NCI-H1048 (cell line): ENCODE data around the gene MAN1A1.
"Not testable (repeated sequence)": the region's sequence is repeated elsewhere in the genome, so short reads cannot be mapped to it uniquely, and the experiment has no call there.

ENCODE experiments used
- DNase-seq: peaks from one replicate; lab custom pipeline; 2025; lab: John Stamatoyannopoulos, UW

MAN1A1 gene

DNA sequence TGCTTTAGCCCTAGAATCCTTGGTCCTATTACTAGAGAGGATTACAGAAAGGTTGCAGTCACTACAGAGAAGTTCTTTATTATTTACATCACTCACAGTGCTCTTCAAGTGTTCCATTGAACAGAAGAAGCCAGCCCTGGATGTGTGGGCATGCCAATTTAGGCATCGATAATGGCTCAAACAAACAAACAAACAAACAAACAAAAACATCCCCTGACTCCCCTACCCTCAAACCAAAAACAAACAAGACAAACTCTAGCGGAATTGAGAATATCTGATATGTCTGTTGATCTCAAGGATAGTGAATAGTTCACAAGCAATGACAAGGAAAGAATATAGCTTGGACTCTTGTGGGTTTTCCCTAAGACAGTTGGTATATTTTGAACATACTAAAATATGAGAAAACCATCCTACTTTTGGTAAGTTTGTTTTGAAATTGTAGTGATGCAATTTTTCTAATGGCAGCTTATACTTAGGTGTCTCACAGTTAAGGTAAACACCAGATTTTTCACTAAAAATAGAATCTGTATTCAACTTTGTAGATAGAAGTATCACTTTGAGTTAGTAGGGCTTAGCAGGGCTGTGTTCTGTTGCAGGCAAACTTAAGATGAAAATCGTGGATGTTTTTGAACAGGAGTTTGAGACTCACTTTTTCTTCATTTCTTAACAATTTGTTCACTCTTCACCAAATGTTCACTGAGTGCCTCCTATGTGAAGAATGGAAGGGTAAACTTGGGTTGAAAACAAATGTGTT is 178.3 kb downstream of the MAN1A1 start:
- DNase-seq: no peak

DNA sequence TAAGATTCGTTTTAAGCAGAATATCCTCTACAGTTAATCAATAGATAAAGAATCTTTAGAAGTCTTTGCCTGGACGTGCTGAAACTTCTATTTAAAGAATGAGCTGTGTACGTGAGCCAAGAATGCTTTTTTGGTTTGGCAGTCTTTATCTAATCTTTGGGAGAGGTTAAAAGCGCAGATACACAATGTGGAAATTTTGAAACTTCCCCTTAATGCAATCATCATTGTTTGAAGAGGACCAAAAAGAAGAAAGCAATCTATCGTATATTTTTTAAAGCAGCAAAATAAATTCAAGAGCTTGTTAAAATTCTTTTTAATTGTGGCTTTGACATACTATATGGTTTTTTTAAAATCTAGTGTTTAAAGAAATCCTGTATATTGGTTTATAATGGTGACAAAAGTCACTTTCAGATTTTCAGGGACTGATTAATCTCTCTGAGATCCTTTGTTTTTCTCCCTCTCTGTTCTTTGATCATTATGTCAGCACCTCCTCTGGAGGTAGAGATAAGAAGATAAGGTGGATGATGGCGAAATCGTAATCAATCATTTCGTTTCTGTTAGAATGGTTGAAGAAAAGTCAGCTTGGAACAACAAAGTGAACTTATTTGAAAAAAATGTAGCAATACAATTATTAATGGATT is 179.0 kb downstream of the MAN1A1 start:
- no peak for DNase-seq

DNA sequence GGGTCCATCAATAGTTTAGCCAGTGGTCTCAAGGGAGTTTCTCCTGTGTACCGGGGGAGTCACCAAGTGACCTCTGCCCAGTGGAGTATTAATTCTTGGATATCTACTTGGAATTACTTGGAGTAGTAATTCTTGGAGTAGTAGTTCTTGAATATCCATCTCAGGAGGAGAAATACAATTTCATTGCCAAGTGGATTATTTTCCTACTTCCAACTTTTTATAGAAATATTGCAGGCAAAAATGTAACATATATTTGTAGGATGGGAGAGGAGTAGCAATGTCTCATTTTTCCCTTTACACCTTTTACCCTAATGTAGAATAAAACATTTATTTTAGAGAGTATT is 179.5 kb downstream of the MAN1A1 start:
- DNase-seq: no peak

DNA sequence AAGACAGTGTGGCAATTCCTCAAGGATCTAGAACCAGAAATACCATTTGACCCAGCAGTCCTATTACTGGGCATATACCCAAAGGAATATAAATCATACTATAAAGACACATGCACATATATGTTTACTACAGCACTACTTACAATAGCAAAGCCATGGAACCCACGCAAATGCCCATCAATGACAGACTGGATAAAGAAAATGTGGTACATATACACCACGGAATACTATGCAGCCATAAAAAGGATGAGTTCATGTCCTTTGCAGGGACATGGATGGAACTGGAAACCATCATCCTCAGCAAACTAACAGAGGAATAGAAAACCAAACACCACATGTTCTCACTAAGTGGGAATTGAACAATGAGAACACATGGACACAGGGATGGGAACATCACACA is 180.2 kb downstream of the MAN1A1 start:
- DNase-seq: not testable (repeated sequence)

DNA sequence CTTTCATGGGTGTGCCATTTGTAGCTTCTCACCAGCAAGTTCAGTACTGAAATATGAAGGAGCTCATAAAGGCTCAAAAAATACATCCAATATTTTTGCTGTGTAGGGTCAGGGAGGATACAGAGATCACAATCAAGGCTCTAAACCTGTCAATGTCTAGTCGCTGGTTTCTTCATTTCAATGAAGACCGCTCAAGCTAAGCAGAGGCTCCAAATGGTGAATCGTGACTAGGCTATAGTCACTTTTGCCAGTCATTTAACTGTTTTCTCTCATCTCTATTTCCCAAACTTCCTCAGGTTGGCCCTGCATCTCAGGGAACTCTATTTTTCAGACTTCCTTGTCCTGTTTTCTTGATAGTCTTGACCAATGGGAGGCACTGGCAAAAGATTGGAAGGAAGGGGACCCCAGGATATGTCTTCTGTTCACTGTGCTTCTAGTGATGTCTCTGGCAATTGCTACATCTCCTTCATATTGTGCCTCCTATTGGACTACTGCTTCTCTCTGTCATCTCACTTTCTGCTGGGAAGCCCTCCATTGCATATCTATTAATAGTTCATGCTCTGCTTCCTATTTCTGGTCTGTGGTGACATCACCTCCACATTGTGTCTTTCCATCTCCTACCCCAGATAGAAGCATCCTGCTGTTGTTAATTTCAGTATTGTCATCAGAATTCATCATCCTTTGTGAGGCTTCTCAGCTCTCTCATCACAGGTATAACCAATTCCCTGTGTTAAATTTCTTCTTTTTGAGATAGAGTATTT is 183.4 kb downstream of the MAN1A1 start:
- DNase-seq: no peak

DNA sequence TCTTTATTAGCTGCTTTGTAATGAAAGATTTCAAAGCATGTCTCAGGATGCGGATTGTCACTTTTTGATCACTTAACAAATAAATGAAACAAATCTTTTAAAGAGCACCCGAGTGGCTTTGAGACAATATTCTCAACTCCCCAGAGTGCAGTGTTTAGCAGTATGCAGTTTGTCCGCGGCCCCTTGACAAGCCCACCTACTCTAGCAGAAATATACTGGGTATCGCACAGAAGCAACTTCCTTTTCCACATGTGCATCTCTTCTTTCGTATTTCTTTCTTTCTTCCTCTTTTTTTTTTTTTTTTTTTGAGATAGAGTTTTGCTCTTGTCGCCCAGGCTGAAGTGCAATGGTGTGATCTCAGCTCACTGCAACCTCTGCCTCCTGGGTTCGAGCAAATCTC is 186.6 kb downstream of the MAN1A1 start:
- DNase-seq: no peak

DNA sequence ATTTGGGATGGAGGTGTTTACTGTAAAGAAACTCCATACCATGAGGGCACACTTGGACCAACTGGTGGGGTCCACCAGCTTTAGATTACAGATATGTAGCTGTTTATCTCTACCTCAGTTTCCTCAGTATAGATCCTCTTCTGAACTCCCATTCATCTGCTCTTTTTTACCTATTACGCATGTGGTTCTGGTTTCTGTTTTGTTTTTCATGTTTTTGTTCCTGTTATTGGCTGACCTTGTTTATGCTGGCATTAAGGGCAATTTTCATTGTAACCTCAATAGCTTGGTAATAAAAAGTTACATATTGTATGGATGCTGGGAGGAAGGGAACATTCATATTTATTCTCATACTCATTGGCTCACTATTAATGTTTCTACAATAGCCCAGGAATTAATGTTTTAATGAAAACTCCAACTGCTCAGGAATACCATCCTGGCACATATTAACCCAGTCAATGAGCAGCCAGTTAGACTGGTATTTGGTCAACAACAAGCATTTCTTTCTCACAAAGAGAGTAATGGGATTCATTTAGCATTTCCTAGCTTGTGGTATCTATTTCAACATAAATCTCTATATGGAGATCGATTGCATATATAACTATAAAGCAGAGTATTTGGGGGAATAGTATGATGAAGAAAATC is 187.3 kb downstream of the MAN1A1 start:
- no peak for DNase-seq

DNA sequence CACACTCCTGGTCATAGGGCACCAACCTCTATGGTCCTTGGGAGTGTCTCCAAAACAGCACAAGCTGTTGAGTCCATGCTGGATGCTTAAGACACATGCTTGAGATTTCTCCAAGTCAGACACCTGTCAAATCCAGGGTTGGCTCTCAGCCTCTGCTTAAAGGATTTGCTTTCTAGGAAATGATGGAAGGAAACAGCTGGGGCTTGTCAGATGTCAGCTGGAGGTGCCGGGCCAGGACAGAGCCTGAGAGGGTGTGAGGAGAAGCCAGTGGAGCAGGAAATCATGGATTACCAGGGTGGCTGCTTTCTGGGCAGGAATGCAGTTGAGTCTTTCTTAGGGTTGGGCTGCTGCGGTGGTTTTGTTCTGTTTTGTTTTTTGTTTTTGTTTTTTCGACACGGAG is 188.1 kb downstream of the MAN1A1 start:
- DNase-seq: no peak

DNA sequence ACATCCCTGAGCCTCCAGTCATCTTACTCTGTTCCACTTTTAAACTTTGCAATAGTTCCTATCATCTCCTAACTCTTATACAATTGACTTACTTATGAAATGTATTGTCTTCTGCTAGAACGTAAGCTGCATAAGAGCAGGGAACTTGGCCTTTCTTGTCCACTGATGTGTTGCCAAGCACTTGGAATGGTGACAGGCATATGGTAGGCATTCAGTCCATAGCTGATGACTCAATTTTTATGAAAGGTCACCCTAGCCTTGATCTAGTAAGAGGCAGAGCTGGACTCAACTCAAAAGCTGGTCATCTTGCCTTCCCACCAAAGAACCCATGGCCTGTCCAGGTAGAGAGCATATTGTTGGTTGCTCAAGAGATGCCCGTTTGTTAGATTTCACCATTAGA is 188.7 kb downstream of the MAN1A1 start:
- DNase-seq: no peak

DNA sequence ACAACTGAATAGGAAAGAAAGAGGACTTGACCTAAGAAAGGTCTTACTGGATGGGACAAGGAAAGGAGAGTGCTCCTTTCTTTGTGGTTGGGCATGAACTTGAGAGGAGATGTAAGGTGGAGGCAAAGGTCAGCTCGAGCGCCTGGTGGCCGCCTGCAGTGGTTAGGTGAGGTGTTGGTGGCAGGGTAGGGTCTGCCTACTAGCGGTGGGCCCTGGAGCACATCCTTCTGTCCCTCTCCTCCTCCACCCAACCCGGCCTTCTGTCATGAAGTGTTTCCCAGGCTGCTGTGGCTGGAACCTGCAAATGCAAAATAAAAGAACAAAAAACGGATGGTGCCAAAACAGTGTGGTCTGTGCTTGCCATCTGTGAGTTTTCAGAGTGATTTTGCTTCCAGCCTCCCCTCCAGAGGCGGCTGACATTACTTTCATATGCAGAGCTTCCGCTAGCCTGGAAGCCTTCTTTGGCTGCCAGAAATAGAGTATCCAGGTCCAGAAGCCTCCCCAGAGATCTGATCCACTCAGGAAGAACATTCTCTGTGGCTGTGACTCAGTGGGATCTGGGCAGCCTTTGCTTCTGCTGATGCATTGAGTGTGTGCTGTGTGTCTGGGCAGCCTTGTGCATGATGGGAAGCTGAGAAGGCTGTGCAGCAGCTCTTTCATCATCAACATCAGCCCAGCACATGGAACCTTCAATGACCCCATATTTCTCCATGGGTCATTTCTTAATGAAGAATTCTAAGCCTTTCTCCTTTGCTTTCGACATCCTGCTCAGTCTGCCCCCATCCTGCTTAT is 191.3 kb downstream of the MAN1A1 start:
- no peak for DNase-seq

DNA sequence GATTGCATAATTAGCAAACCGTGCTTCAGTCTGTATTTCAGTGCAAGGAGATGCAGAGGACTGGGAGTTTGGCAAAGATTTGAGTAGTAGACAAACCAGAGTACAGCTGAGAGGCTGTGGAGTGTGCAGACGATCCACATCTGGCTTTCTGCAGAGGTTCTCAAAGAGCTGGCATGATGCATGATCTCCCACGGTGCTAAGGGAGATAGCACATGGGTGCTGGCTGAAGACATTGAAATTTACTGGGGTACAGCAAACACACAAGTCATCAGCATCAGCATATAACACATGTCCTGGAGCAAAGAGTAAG is 192.1 kb downstream of the MAN1A1 start:
- no peak for DNase-seq

DNA sequence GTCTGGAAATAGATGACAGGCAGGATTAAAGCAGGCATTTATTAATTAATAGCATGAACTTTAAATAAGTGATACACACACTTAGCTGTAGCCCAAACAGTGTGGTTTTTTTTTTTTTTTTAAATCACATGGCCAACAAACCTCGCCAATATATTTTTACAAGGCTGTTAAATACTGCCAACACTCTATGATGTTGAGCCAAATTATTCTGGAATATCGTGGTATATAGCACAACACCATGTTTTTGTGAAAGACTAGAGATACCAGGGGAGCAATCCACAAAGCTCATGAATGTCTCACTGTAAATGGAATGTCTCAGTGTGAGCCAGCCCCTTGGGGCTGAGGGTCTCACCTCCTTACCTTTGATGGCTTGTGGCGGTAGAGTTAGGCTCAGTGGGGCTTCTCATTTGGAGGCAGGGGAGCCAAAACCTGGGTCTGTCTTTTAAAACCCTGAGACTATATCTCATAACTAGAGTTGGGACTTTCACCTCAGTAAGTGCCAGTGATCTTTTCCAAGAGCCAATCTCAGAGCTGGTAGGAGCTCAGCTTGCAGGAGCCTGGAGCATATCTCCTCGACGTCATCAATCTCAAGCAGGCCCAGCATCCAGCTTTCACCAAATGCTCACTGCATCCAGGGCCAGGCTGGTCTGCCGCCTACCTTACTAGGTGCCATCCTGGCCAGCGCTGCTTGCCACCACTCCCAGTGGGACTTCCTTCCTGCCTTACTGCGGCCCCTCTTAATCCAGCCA is 192.6 kb downstream of the MAN1A1 start:
- DNase-seq: no peak

DNA sequence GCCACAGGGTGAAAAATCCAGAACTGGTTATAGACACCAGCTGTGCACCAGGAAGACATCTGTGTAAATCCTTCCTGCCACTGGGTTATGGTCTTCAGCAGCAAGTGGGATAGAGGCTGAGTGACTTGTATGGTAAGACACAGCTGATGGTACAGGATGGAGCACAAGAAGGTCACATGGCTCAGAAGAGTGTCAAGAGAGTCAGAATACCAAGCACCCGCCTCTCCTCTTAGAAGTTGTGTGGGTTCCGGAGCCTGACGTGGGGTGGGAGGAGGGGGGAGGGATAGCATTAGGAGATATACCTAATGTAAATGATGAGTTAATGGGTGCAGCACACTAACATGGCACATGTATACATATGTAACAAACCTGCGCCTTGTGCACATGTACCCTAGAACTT is 193.5 kb downstream of the MAN1A1 start:
- not testable (repeated sequence) for DNase-seq

DNA sequence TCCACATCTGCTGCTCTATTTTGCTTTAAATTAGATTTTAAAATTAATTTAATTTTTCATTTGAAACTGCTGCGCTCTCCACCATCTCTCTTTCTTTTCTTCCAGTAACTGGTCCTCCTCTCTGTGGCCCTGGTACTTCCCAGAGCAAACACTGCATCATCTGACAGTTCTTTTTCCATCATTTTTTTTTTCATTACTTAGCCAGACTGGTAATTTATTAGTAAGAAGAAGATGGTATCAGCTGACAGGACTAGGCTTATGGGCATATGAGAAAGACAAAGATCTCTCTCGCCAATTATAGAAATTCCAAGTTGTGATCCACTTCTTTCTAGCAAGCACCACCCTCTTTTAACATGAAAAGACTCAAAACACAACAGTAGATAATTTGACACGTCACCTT is 197.4 kb downstream of the MAN1A1 start:
- DNase-seq: no peak

DNA sequence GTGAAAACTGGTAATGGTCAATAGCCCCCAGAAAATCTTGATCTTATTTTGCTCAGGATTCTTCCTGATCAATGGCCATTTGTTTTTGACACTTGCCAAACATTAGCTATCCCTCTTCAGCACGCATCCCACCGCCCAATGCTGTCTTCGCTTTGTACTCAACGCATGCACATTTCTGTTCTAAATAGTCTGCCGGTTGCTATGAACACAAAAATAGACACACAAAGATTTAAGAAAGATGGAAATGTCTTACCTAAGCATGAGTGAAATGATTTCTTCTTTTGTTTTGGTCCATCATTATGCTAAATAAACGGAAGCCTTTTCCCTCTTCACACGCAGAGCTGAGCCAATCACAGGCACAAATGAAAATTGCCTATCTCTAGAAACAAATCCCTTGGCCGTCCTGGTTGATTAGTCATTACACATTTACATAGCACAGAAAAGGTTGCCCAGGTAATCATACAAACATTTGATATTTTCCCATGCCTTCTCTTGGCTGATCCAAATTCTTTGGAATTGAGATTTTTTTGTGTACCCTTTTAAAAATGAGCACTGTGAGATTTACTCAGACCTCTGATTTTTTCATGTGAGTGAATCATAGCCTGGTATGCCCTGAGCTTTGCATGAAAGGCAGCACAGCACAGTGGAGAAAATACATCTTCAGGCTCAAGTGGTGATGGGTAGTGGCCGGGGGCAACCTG is 200.6 kb downstream of the MAN1A1 start:
- no peak for DNase-seq

DNA sequence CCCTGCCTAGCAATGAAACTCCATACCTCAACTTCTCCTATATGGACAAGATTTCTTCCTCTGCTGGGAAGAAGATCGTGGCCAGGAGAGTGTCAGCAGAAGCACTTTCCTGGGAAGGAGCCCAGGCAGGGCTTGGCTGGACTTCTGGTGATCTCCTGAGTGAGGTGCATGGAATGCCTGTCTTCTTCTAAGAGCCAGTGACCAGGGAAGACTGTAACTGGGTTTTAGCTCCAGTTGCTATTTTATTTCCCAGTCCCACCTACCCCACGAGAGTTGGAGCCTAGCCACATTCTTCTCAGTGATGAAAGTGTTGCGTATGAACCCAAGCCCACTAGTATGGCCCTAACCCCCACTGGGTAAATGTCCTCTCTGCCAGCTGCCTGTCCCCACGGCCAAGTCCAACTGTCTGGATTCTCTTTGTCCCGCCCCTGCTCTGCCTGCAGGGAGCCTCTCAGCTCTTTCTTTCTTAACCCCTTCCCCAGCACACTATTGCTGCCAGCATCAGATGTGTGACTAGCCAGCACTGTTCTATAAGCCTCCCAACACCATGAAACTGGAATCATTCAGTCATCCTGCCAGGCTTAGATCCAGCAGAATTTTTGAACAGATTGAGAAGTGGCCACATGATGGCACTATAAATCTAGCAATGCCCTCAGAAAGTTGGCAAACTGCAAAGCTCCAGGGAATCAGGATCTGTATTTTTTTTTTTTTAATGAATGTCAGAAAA is 201.3 kb downstream of the MAN1A1 start:
- DNase-seq: peak; percentile 50

DNA sequence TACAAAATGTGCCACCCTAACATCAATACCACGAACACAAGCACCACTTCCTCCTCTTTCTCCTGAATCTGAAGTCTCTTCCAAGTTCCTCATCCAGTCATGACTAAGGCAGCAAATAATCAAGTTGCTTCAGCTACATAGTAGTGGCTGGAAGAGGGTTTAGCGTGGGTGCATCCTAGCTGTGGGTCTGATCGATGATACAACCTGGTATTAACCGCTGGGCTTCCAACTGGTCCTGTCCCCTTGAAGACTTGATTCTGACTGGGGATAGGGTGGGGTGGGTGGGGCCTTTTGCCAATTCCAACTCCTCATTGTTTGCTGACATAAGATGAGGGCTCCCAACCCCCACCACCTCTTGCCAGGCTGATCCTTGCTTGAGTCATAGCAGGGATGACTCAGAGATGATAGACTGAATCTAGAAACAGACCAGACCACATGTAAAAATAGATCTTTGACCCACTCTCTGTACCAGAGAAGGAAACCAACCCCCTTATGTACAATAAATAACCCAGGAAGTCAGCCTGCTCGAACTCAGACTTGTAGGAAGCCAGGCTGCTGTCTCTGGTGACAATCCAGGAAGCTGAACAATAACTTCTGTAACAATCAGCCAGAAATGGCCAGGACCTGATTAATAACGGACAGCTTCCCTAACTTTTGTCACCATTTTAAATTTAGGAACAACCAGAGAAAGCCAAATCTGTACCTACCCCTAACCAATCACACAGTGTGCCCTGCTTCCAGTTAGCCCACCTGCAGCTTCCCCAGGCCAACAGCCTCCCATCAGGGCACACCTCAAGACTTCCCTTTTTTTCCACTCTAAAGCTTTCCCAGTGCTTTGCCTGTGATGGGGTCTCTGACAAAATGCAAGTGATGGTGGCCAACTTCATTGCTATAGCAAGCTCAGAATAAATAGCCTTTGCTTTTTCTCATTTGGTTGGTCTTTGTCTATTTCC is 202.2 kb downstream of the MAN1A1 start:
- no peak for DNase-seq

DNA sequence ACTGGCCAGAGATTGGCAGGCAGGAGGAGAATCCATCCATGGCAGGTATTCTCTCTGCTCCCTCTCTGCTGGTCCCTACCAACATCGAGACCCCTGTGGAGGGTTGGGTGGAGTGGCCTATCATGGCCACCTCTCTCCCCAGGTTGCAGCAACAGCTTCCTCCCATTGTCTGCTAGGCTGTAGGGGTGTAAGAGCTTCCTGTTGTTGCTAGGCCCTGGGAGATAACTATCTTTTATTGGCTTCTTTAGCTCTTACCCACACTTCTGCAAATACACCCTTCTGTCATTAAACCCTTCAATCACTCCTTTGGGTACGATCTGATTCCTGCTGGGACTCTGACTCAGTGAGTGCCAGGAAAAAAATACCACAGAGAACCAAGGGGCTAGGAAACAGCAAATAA is 204.4 kb downstream of the MAN1A1 start:
- DNase-seq: no peak

DNA sequence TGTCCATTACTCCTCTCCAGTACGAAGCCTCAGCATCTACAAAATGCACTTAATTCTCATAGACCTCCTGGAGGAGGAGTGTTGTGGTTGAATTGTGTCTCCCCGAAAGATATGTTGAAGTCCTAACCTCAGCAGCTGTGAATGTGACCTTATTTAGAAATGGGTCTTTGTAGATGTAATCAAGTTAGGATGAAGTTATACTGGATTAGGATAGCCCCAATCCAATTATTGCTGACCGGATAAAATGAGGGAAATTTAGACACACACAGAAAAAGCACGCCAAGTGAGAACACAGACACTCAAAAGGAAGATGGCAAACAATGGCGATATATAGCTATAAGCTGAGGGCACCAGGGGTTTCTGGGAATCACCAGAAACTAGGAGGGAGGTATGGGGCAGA is 206.9 kb downstream of the MAN1A1 start:
- DNase-seq: no peak
